Anterior cingulate cortex (tissue), 58 donors: ENCODE measurements around the gene FLVCR2.
"Not testable (repeated sequence)": the region's sequence is repeated elsewhere in the genome, so short reads cannot be mapped to it uniquely, and the experiment has no call there.

Experiments
- DNase-seq, 58 donors: peaks; one replicate each; lab custom pipeline; 2025; lab: John Stamatoyannopoulos, UW

The FLVCR2 gene

GRCh38 chr14:75657331-75657730 lies 78.9 kb downstream of the FLVCR2 start:
- DNase-seq: no peak

- DNase-seq: no peak
Measured at GRCh38 chr14:75658957-75659356, 80.5 kb downstream of the FLVCR2 start.

GRCh38 chr14:75660238-75660629 lies 81.8 kb downstream of the FLVCR2 start:
- DNase-seq: no peak

GRCh38 chr14:75660630-75661498 lies 82.4 kb downstream of the FLVCR2 start, which contains the start of the genes ERG28 and TTLL5:
ERG28 (minus strand) TSS chr14:75660876; CDS start chr14:75657502, 3,374 bp downstream.
TTLL5 (plus strand) TSS chr14:75661246; CDS start chr14:75663150, 1,904 bp downstream.
- peak; percentile 94 to 100 (median 98) for DNase-seq

GRCh38 chr14:75661499-75661814 lies 83.0 kb downstream of the FLVCR2 start:
- no peak for DNase-seq

GRCh38 chr14:75662966-75663365 lies 84.5 kb downstream of the FLVCR2 start:
- no peak for DNase-seq

GRCh38 chr14:75667099-75667765 lies 88.8 kb downstream of the FLVCR2 start:
- peak in 4 of 58 donors; percentile 1 to 32 (median 7) for DNase-seq

GRCh38 chr14:75672605-75673192 lies 94.3 kb downstream of the FLVCR2 start:
- DNase-seq: no peak

GRCh38 chr14:75673345-75674035 lies 95.1 kb downstream of the FLVCR2 start:
- DNase-seq: no peak

GRCh38 chr14:75675265-75675960 lies 97.0 kb downstream of the FLVCR2 start:
- DNase-seq: no peak

- DNase-seq: no peak
Measured at GRCh38 chr14:75685910-75686309, 107.5 kb downstream of the FLVCR2 start.

GRCh38 chr14:75689012-75689411 lies 110.6 kb downstream of the FLVCR2 start:
- no peak for DNase-seq

GRCh38 chr14:75690010-75690409 lies 111.6 kb downstream of the FLVCR2 start:
- DNase-seq: no peak

GRCh38 chr14:75695025-75695424 lies 116.6 kb downstream of the FLVCR2 start:
- not testable (repeated sequence) for DNase-seq

GRCh38 chr14:75697386-75697785 lies 119.0 kb downstream of the FLVCR2 start:
- peak in 5 of 58 donors; percentile 4 to 34 (median 14) for DNase-seq
